Superior temporal gyrus (tissue), 1 donor: Measurements from ENCODE around the gene CYFIP1.

Experiments
- DNase-seq: peaks from one replicate; pipeline ENCODE4 v3.0.0-alpha.2; 2016; ENCODE audit errors: extremely low spot score

CYFIP1 gene

DNA sequence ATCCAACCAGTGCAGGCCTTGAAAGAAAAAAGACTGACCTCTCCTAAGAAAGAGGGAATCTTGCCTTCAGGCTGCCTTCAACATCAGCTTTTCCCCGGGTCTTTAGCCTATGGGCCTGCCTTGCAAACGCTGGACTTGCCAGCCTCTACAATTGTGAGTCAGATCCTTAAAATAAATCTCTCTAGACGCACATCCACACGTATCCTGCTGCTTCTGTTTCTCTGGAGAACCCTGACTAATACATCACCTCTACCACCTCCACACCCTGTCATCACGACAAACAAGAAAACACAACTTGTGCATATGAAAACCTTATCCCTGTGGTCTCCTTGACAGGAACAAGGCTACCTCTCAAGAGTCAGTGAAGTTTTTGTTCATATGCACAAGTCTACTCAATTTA, 11.8 kb downstream of the CYFIP1 start:
- no peak for DNase-seq

DNA sequence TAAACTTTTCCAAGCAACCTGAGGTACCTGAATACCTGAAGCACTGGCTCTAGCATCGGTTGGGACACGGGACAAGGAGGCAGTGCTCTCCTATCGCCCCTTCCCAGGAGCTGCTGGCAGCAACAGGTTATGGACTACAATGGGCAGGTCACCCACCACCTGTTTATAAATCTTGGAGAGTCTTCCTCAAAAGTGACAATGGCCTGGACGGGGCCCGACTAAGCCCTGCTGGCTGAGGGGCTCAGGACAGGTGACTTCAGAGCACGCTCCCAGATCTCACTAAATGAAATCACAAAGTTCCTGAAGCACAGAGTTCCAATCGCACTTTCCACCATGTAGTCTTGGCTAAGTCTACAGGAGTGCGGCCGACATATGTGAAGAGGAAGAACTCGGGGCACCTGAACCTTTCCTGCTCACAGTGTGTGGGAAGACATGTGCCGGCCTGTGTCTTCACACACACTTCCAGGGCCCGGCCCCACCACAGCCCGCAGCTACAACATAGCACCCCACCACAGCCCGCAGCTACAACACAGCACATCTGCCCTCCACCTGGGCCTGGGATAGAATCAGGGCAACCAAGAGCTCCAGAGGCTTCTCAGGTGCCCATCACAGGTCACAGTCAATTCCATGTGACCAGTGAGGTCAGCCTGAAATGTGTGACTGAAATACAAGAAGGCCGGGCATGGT, 12.9 kb downstream of the CYFIP1 start:
- DNase-seq, result no peak

GRCh38 chr15:22966321-22967083, 13.7 kb downstream of the CYFIP1 start:
- DNase-seq, result no peak

- DNase-seq, result no peak
Measured at GRCh38 chr15:22963641-22964040, 16.5 kb downstream of the CYFIP1 start.

DNA sequence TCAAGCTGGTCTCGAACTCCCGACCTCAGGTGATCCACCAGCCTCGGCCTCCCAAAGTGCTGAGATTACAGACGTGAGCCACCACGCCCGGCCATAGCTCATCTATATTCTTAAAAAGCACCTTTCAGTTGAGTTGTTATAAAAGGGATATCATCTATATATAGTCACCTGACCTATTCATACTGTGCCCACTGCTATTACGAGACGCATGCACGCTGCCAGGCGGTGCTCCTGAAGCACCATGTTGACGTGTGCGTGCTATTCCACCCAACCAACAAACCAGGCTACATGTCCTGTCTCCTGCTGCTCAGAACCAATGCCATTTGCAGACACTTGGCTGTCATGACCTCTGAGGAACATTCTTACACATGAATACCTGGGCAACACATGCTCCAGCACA, 17.6 kb downstream of the CYFIP1 start:
- no peak for DNase-seq

DNA sequence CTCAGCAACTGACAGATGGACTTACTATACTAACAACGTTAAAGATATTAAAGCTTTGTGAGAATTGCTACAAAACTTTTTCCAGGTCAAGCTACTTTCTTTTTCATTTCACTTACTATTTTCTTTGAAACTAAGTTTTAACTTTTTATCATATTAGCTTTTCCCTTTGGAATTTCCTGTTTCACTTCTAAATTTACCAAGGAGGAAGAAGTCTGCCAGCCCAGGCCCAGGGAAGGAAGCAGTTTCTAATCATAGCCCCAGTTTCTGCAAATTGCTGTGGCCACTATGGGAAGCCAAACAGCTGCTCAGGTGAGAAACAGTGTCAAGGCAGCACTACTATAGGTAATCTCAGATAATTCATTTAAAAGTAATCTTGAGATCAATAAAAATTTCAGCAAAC, 18.4 kb downstream of the CYFIP1 start:
- DNase-seq, result no peak

- DNase-seq, result no peak
Measured at GRCh38 chr15:22960556-22960955, 19.6 kb downstream of the CYFIP1 start.

DNA sequence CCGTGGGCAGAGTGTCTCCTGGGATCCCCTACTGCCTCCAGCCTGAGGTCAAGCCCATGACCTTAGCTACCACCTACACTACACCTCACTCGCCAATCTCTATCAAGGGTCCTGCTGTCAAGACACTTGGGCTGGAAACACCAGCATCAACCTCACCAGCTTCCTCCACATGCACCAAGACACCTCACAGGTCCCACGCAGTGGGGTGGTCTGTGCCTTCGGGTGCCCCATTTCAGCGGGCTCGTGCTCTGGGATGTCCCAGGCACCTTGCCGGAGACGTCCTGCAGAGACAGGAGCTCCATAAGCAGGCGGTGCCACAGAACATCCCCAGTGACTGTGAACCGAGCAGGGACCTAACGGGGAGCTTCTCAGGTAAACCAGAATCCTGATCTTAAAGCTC, 20.0 kb downstream of the CYFIP1 start:
- DNase-seq, result no peak

DNA sequence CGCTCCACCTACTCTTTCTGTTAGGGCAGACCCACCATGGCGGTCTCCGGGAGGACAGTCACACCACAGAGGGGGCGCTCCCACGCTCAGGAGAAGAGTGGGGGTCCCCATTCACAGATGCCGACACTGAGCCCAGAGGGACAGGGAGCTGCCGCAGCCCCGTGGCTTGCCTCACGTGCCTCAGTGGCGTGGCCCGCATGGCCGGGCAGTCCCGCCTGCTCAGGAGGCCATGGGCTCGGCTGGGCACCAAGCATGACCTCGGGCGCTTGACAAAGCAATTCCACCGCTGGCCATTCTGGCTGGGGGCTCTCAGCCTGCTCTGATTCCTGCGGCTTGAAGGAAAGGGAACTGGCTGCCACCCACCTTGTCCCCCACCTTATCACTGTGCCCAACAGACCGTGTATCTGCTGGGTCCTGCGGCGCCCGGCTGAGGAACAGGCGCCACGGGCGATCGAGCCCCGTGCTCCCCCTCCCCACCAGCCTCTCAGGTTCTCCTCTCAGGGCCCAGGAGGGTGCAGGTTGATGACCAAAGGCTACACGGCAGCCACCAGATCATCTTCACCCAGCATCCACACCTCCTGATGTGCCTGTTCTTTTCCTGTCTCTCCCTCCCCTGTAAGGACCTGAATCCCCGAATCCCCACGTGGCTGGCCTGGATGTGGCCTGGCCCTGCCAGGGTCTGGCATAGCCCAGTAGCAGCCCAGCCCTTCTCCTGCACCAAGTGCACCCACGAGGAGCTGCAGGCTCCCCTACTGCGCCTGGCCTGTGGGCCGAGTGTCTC, 20.7 kb downstream of the CYFIP1 start:
- no peak for DNase-seq

DNA sequence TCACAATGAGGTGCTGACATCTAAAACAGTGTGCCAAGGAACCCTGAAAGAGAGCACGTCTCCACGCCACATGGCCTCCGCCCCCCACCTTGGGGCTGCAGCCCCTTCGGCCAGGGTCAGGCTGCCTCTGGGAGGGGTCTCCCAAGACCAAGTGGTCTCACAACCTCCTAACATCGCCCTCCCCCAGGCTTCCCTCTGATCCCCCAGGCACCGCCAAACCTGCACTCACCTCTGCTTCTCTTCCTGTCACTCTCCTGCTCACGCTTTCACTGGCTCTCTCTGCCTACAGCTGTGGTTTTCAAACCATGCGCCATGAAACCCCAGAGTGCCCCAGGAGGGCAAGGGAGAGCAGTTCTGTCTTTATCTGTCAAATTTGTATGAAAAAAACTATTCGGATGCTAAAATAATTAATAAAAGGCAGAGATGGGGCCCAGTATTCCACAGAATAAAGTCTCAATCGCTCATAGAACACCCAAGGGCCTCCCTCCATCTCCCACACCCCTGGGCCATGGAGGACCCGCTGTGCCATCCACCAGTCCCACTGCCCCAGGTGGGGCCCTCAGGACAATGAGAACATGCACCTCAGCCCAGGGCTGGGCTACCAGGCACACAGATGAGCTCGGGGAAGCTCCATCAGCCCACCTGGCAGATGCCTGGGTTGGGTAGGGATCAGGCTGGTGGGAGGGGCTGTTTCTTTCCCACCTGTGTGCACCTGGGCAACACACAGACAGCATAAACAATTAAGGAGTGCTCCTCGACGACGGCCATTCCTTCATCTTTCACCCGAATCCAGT, 21.5 kb downstream of the CYFIP1 start:
- DNase-seq, result no peak

DNA sequence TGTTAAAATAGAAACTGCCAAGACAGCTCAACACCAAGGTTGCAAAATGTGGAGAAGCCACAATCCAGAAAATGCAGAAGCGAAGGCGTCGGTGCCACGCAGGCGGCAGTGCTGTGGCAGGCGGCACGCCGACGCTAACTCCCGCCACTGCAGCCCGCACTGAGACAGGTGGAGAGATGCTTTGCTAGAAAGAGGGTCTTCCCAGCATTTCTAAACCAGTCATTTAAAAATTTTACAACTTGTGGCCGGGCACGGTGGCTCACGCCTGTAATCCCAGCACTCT, 23.2 kb downstream of the CYFIP1 start:
- DNase-seq, result no peak

DNA sequence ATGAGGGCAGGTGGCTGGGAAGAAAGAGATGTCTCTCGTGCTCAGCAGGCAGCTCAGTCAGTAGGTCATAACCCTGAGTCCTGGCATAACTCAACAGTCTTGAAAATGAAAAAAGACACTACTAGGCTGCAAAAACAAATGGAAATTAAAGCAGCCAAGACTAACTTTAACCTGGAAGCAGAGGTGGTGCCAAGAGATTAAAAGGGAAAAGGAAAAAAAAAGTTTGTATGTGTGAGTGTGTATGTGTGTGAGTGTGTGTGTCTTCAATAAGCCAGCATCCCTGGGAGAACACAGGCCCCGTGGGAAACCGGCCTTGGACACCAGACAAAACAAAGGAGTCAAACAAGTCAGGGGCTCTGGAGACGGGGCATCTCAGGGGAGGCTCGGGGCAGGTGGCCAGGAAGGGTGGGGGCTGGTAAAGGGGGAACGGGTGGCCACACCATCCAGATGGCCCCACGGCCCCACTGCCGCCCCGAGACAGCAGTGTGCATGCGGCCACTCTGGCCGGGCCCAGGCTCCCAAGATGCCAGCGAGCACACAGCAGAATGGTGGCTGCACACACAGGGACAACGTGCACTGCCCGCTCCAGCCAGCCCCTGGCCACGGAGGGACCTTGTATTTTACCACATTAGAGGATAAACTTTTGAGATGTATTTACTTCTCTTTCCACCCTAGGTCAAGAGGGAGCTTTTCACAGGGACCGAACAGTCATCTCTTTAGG, 23.8 kb downstream of the CYFIP1 start:
- peak; percentile 44 for DNase-seq

DNA sequence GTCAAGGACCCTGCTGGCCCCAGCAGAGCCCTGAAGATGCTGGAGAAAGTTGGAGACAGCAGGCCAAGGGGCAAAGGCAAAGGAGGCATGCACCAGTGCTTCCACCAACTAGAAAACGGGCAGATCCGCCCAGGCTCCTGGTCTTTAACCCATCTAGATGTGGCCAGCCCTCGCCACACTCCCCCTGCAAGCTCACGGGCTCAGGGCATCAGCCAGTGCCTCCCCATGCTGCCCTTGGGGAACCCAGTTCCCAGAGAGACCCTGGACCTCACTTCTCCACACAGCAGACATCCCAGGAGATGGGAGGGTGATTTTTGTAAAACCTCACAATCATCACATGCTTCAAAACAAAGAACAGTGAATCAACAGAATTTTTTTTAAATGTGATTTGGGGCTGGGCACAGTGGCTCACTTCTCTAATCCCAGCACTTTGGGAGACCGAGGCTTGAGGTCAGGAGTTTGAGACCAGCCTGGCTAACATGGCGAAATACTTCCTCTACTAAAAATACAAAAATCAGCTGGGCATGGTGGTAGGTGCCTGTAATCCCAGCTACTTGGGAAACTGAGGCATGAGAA, 24.5 kb downstream of the CYFIP1 start:
- no peak for DNase-seq

GRCh38 chr15:22954798-22955543, 25.2 kb downstream of the CYFIP1 start:
- DNase-seq, result no peak

DNA sequence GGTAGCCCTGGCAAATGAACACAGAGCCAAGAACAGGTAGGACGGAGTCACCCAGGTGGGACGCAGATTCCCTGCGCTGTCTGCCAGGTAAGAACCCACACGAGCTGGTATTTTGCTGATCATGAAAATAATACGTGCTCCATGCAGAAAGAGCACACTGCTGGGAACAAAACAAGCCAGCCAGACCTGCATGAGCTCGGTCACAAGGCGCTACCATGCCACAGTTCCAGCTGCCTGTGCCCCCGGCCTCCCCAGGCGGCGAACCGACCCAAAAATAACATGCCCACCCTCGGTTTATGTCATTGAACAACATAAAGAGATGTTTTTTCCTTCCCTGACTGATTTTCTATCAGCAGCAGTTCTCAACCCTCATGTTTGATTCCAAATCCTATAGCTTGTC, 25.8 kb downstream of the CYFIP1 start:
- DNase-seq, result no peak

DNA sequence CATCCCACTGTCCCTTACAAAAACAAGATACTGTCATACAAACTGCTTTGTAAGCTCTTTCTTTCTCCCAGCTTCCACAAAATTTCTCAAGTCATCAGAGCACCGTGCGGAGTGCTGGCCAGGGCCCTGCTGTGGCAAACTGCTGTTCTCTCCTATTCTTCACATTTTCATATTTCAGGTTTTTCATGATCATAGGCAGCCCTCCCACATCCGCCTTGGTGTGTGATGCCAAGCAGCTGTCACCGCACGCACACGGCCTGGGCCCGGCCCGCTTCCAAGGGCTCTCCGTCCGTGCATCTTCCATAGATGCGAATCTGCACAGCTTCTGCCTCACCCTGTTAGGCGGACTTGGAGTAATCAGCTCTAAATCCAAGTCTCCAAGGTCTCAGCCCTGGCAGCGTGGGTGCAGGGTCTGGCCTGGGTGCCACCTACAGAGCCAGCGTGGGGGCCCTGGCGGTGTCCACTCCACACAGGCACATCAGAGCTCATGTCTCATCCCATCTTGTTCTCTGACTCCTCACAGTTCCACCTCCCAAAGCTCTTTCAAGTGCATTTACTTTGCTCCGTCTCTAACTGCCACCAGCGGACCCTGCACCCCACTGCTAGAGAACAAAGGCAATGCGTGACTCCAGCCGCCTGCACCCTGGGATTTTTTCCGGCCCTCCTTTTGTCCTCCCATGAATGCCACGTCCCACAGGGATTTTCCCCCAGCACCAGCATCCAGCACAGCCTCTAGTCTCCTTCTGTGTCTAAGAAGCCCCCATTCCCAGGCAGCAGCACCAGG, 27.2 kb downstream of the CYFIP1 start:
- DNase-seq, result peak; percentile 44

GRCh38 chr15:22951381-22952280, 28.5 kb downstream of the CYFIP1 start:
- no peak for DNase-seq

- no peak for DNase-seq
Measured at GRCh38 chr15:22951031-22951380, 29.2 kb downstream of the CYFIP1 start.
